ENCODE data around the gene ARVCF. TPM values are rescaled to one million over a fixed set of nuclear protein-coding genes. Genes with fewer than 3 reads are reported as not detected.
A peak's percentile ranks its signal among the peaks of the same experiment; 100 is the strongest.

Gene ARVCF
- total RNA-seq, 3 donors from 2014 or later = 11.2 to 15.3 (median 15.1) TPM

GRCh38 chr22:20022231-20022977 is 5.8 kb upstream of the ARVCF start:
- DNase-seq (no peak), ATAC-seq (no peak)
- intact Hi-C loops (cut with DNase I, micrococcal nuclease) = no loop called here
- H3K9me3 ChIP-seq = no peaks in the 10 kb centered on the region
- H3K4me1 ChIP-seq (ENCODE audit: low read depth) = peaks cover 11% of the 10 kb centered on the region
- TF ChIP-seq CTCF (IDR thresholded peaks at IDR 0.05) = no peak
- no peaks in the 10 kb centered on the region for H3K36me3 ChIP-seq (ENCODE audit: low read depth)
- no peak overlapping the region for H3K4me3 ChIP-seq

GRCh38 chr22:20021196-20022181 is 4.9 kb upstream of the ARVCF start:
- intact Hi-C loops (cut with DNase I, micrococcal nuclease) = no loop called here
- TF ChIP-seq CTCF (IDR thresholded peaks at IDR 0.05) = no peak

GRCh38 chr22:20020533-20021195 is 4.0 kb upstream of the ARVCF start, which contains the start of gene TANGO2:
TSS of gene TANGO2 (plus strand) at chr22:20021110. CDS start at chr22:20036799, 15,689 bp downstream.
- no peaks in the 10 kb centered on the region for H3K9me3 ChIP-seq
- intact Hi-C loops (cut with DNase I, micrococcal nuclease) = no loop called here
- ATAC-seq (peak; percentile 92), DNase-seq (peak; percentile 94 to 98 (median 96))
- H3K4me1 ChIP-seq (ENCODE audit: low read depth) = peaks cover 18% of the 10 kb centered on the region
- TF ChIP-seq CTCF (IDR thresholded peaks at IDR 0.05) = no peak
- H3K4me3 ChIP-seq = peak within 1 kb of the TSS; percentile 75
- H3K36me3 ChIP-seq (ENCODE audit: low read depth) = no peaks in the 10 kb centered on the region

More at GRCh38 chr22:20021196-20022181, 4.9 kb upstream of the ARVCF start:
- Histone ChIP-seq H3K9me3 (no peaks in the 10 kb centered on the region), H3K4me3 (peak overlapping the region; percentile 75), H3K4me1 (ENCODE audit: low read depth) (peaks cover 15% of the 10 kb centered on the region), H3K36me3 (ENCODE audit: low read depth) (no peaks in the 10 kb centered on the region)
- ATAC-seq = peak; percentile 29
- DNase-seq = peak in 2 of 3 donors; percentile 45 to 51

- Histone ChIP-seq H3K36me3 (ENCODE audit: low read depth) (no peaks in the 10 kb centered on the region), H3K4me3 (no peak overlapping the region), H3K4me1 (ENCODE audit: low read depth) (peaks cover 21% of the 10 kb centered on the region), H3K9me3 (no peaks in the 10 kb centered on the region)
- no peak for ATAC-seq
- TF ChIP-seq CTCF (IDR thresholded peaks at IDR 0.05) = no peak
- peak in 2 of 3 donors; percentile 23 to 43 for DNase-seq
- intact Hi-C loops (cut with DNase I, micrococcal nuclease) = no loop called here
Measured at GRCh38 chr22:20019661-20020532, 3.3 kb upstream of the ARVCF start.
